Kidney (tissue), 14 donors: ENCODE results near the gene ADSS2. TPM values are rescaled to one million over a fixed set of nuclear protein-coding genes. Genes with fewer than 3 reads are reported as not detected.

Experiments used
- DNase-seq, 5 donors: peaks; one replicate each; pipeline ENCODE4 v3.0.0-alpha.2; 2013 to 2020
- FAIRE-seq: peaks from 2 replicates; lab custom pipeline; 2012; peaks lifted over from hg19 to GRCh38; lab: Jason Lieb, UNC
- H3K27ac ChIP-seq, 2 donors: one replicate each; pipeline ENCODE4 v1.7.0; 2013; ENCODE audit warnings: low read depth in 2 of 2, low read length in 2 of 2, inconsistent platforms in 1 of 2
- H3K27me3 ChIP-seq: one replicate; pipeline ENCODE4 v1.7.1; 2013; ENCODE audit warnings: low read length, inconsistent platforms; ENCODE audit not compliant: control insufficient read depth, insufficient read depth
- H3K36me3 ChIP-seq, 3 donors: one replicate each; pipeline versions ENCODE4 v1.7.0 to v1.7.1; 2013; ENCODE audit warnings: low read length in 3 of 3, control low read depth in 1 of 3, inconsistent platforms in 1 of 3; ENCODE audit not compliant: insufficient read depth in 3 of 3, control insufficient read depth in 2 of 3
- H3K4me1 ChIP-seq, 3 donors: one replicate each; pipeline versions ENCODE4 v1.7.0 to v1.7.1; 2013; ENCODE audit warnings: low read length in 3 of 3, inconsistent platforms in 1 of 3, low read depth in 1 of 3; ENCODE audit not compliant: control insufficient read depth in 2 of 3, insufficient read depth in 2 of 3
- H3K4me3 ChIP-seq, 3 donors: one replicate each; pipeline versions ENCODE4 v1.7.0 to v1.8.1; 2013; ENCODE audit warnings: low read length in 3 of 3, control low read depth in 1 of 3, inconsistent platforms in 1 of 3
- H3K9ac ChIP-seq, 3 donors: one replicate each; pipeline versions ENCODE4 v1.7.0 to v1.7.1; 2013; ENCODE audit warnings: low read length in 3 of 3, control low read depth in 1 of 3, inconsistent platforms in 1 of 3
- H3K9me3 ChIP-seq, 3 donors: one replicate each; pipeline versions ENCODE4 v1.7.0 to v1.7.1; 2013; ENCODE audit warnings: low read length in 3 of 3, control low read depth in 1 of 3, inconsistent platforms in 1 of 3; ENCODE audit not compliant: control insufficient read depth in 2 of 3, insufficient read depth in 1 of 3
- CTCF ChIP-seq: IDR thresholded peaks from 3 replicates; pipeline ENCODE4 v1.5.1; 2012; ENCODE audit warnings: mild to moderate bottlenecking, moderate library complexity, borderline replicate concordance; ENCODE audit not compliant: insufficient read depth; ENCODE audit errors: extremely low read depth
- intact Hi-C: fragments of 100-400 bp; cut with DNase I; formaldehyde crosslinking; loops from one replicate; pipeline ENCODE4 v1.11.1; 2022
- polyA plus RNA-seq: library from polyadenylated mRNA; stranded (reverse); fragments of 350-450 nt; fragmentation: Illumina TruSeq; extraction: RNeasy Lipid Tissue Mini Kit (QIAGEN cat#74804); gene quantifications from one replicate; pipeline ENCODE4 v1.2.3, GENCODE V29; 2014; ENCODE audit warnings: low read depth, low replicate concordance; ENCODE audit not compliant: insufficient read depth
- total RNA-seq: library from RNA; stranded (reverse); fragmentation: NEBNext Ultra II Directional; extraction: Animal tissue kit (Norgen Biotek cat#: 25700); gene quantifications from one replicate; pipeline ENCODE4 v1.2.1, GENCODE V29; 2021
- donor health status: control.
- donor health status: control.
- donor health status: control.
- donor health status: control.
- donor health status: control.
- donor health status: DM: yes; HTN: yes; CAD: no.
- donor health status: Normal renal cell carcinoma (clear cell type).

ADSS2 gene
- total and polyA plus RNA-seq, 2 donors from 2014 or later = 19.7 to 50.3 TPM

DNA sequence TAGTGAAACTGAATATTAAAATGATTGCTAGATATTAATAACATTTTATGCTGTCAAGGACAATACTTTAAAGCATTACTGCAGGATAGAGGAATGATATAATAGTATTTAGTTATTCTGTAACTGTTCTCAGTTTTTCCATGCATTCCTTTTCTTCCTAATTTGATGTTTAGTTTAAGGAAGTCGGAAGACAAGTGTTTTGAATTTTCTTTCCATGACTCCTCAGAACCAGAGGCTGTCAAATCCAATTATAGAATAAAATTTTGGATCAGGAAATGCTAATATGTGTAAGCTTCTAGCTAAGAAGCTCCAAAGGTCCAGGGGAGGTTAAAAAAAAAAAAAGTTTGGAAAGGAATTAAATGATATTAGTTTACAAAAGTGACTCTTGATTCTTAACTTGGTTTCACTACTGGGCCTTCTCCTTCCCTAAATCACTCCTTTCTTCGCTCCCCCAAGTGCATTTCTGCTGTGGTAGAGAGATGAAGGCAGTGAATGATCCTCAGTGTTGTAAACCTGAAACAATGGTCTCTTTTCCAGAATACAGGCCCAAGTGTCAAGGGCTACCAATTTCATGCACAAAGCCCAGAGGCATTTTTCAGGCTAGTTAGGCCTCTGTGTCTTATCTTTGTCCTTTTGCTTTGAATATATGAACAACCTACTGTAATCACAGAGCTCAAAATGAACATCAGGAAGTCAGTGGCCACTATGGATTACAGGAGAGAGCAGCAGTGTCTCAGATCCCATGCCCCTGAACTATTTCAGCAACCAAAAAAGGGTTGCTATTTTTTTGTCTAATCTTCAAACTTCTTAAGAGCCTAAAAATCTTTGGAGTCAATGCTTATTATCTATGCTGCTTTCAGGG, 6.2 kb downstream of the ADSS2 start:
- DNase-seq (no peak), FAIRE-seq (no peak)
- H3K9ac ChIP-seq = no peak overlapping the region

DNA sequence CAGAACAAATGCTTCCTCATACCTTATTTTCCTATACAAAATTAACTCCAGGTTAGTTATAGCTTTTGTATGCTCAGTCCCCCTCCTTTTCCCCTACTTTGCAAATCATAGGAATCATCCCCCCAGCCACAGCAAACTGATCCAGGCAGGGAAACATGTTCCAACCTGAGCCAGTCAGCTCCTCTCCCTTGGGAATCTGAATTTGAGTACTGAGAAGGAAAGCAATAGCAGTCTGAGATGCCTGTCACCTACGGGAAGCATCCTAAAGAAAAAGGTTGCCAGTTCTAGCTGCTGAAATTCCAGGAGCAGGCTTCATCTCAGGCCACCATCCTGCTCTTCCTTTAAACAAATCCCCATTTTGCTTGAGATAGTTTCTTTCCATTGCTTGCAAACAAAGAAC, 6.9 kb downstream of the ADSS2 start:
- Histone ChIP-seq H3K9me3 (no peaks in the 10 kb centered on the region), H3K27me3 (no peaks in the 10 kb centered on the region), H3K9ac (no peak overlapping the region), H3K4me3 (no peak overlapping the region), H3K4me1 (peaks cover 0 to 19% (median 8%) of the 10 kb centered on the region in 3 donors), H3K27ac (no peak overlapping the region), H3K36me3 (no peaks in the 10 kb centered on the region)
- intact Hi-C loops = no loop called here
- DNase-seq = no peak
- TF ChIP-seq CTCF = no peak
- no peak for FAIRE-seq

More for the DNA sequence above, 6.2 kb downstream of the ADSS2 start:
- Histone ChIP-seq H3K36me3 (no peaks in the 10 kb centered on the region), H3K27ac (no peak overlapping the region), H3K4me1 (peaks cover 0 to 19% (median 15%) of the 10 kb centered on the region in 3 donors), H3K27me3 (no peaks in the 10 kb centered on the region), H3K9me3 (no peaks in the 10 kb centered on the region), H3K4me3 (no peak overlapping the region)
- no peak for TF ChIP-seq CTCF
- intact Hi-C loops = no loop called here

DNA sequence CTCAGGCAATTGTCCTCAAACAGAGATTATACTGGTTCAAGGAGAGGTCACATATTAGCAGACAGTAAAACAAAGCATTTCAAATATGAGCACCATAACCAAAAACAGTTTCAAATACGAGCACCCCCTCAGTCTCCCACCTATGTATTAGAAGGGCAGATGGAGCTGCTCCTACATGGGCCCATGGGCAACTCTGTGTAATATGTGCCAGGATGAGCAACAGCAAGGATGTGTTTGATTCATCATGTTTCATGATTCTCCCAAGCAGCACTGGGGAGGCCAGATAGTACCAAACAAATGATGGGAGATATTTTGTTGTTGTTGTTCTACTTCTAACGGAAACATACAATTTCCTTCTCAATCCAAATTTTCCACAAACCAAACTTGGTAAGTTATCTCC, 8.9 kb downstream of the ADSS2 start:
- Histone ChIP-seq H3K27ac (no peak overlapping the region), H3K9me3 (no peaks in the 10 kb centered on the region), H3K4me1 (peaks cover 0 to 13% (median 6%) of the 10 kb centered on the region in 3 donors), H3K9ac (no peak overlapping the region), H3K4me3 (no peak overlapping the region), H3K27me3 (no peaks in the 10 kb centered on the region), H3K36me3 (no peaks in the 10 kb centered on the region)
- DNase-seq (no peak), FAIRE-seq (no peak)
- TF ChIP-seq CTCF = no peak
- intact Hi-C loops = no loop called here
